HG03064 (cell line): ENCODE data around the gene TTC4.

Experiments
- ATAC-seq: cut with Tn5 transposase; IDR thresholded peaks from one replicate; pipeline ENCODE4 v1.9.1; 2021; ENCODE audit warnings: low read depth; ENCODE audit not compliant: unreplicated experiment

TTC4 gene

DNA sequence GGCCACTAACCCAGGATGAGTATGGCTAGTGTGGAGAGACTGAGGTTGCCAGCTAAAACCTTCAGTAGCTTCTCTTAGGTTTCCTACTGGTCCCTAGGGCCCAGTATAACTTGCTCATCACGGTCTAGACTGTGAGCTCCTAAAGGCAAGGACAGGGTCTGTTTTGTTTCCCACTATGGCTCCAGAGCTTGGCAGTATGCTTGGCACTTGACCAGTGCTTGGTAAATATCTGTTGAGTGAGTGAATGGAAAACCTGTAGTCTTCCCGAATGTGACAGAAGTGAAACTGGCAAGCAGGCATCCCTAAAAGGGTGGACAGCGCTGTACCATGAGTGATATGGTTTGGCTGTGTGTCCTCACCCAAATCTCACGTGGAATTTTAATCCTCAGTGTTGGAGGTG is 61.8 kb downstream of the TTC4 start:
- no peak for ATAC-seq

DNA sequence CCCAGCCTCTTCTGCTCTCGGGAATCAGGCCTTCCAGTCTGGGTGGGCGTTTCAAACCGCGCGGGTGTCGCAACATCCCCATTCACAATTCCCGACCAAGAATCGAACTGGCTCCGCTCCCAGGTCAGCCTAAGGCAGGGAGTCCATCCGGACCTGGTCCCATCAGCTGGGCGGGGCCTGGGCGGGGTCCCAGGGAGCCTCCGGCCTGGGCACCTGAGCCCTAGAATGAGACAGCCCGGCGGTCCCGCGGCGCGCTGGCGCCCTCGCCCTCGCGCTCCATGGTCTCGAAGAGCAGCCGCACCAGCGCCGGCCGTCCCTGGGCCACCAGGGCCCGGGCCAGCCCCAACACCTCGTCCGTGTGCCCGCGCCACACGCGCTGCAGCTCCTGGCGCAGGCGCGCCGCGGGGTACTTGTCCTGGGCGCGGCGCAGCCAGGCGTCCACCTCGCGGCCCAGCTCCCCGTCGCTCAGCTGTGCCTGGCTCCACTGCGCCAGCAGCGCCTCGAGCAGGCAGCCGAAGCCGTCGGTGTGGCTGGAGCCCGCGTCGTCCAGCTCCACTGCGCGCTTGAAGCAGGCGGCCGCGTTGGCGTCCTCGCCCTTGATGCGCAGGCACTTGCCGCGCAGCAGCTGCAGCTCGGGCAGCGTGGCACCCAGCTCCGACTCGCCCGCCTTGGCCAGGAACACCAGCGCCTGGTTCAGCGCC is 65.5 kb downstream of the TTC4 start:
- ATAC-seq = no peak

DNA sequence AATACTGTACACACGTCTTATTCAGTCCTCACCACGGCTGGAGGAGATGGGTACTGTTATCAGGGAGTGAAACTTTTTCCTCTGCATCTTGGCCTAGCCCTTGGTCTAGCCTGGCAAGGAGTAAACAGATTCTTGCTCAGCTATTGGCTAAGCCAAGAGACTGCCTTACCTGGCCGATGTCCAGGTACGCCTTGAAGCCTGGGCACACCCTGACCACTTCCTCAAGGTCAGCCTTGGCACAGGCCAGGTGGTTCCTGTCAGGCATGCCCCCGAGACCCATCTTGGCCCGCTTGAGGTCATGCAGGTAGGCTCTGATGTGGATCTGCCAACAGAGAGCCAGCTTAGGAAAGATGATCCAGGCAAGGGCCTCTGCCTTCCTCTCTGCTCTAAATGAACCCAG is 66.5 kb downstream of the TTC4 start:
- ATAC-seq = no peak

DNA sequence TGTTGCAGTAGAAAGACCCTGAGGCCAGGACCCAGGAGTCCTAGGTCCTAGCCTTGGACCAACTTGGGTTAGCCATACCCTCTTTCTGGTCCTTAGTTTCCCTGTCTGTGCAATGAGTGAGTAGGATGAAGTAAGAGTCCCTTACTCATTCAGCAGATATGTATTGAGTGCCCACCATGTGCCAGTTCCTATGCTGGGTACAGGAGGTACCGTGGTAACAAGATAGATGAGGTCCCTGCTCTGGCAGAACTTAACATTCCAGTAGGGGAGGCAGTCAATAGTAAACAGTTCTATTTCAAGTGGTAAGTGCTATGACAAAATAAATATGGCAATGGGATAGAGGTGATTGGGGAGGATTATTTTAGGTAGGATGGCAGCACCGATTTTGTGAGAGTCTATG is 66.9 kb downstream of the TTC4 start:
- ATAC-seq = no peak

DNA sequence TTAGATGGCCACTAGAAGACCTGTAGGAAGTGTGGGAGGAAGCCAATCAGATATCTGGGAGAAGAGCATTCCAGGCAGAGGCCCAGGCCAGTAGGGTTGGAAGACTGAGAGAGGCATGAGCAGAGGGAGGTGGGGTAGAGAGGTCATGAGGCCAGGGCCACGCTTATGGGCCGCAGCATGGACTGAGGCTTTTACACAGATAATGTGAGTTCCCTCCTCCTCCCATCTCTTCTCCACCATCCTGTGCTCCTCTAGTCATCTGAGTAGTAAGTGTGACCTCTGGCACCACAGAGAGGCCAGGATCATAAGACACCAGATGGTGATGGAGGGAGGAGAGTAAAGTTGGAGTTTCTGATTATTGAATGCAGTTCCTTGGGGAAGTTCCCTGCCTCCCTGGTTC is 68.4 kb downstream of the TTC4 start:
- ATAC-seq = no peak

GRCh38 chr1:54786778-54787177 is 71.1 kb downstream of the TTC4 start:
- ATAC-seq = no peak

- ATAC-seq = no peak
These were observed 71.9 kb downstream of the TTC4 start for GRCh38 chr1:54787604-54788003.

DNA sequence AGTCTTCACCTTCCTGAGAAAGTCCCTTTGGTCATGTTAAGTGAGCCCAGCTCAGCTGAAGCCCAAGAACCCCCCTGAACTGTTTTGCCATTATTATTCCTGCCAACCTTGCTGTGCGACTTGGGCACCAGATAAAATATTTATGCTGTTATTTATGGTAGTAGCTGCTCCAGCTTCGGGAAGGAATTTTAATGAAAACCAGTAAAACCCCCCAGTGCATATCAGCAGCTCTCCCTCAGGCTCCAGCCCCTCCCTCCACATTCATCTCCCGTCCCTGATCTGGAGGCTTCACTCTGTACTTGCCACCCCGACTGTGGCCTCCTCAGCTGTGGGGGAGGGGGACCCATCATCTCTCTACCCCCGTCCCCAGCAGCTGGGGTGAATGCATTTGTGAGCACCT is 72.8 kb downstream of the TTC4 start:
- ATAC-seq = no peak

- ATAC-seq = no peak
These were observed 76.3 kb downstream of the TTC4 start for GRCh38 chr1:54791880-54792522.
